Large intestine (tissue), 3 donors: ENCODE measurements around the gene RAB22A. TPM values are rescaled to one million over a fixed set of nuclear protein-coding genes. Genes with fewer than 3 reads are reported as not detected.

Experiments
- DNase-seq, 2 donors: peaks; one replicate each; pipeline versions ENCODE4 v3.0.0 to v3.0.0-alpha.2; 2013
- H3K27ac ChIP-seq: one replicate; pipeline ENCODE4 v1.5.1; 2013; ENCODE audit warnings: low read length
- H3K27me3 ChIP-seq: 2 replicates; pipeline ENCODE4 v1.6.1; 2013; ENCODE audit warnings: low read length; ENCODE audit not compliant: control insufficient read depth, insufficient read depth
- H3K36me3 ChIP-seq: 2 replicates; pipeline ENCODE4 v1.6.1; 2013; ENCODE audit warnings: low read length; ENCODE audit not compliant: control insufficient read depth, insufficient read depth
- H3K4me1 ChIP-seq: one replicate; pipeline ENCODE4 v1.6.1; 2013; ENCODE audit warnings: low read length; ENCODE audit not compliant: control insufficient read depth, insufficient read depth
- H3K4me3 ChIP-seq: one replicate; pipeline ENCODE4 v1.5.1; 2013; ENCODE audit warnings: low read length
- H3K9me3 ChIP-seq: one replicate; pipeline ENCODE4 v1.6.1; 2013; ENCODE audit warnings: mild to moderate bottlenecking, low read depth, low read length, moderate library complexity; ENCODE audit not compliant: control insufficient read depth
- WGBS: methylation state at CpG from one replicate; pipeline ENCODE4 v1.1.5; 2013; ENCODE audit warnings: low lambda C conversion rate; ENCODE audit not compliant: insufficient coverage; 5-methylcytosine and 5-hydroxymethylcytosine counted together
- polyA plus RNA-seq: library from polyadenylated mRNA; unstranded; fragments of 120-200 nt; gene quantifications from one replicate; pipeline ENCODE4 v1.2.1, GENCODE V29; 2013

RAB22A gene
- polyA plus RNA-seq, 1 donor = 18.8 TPM

DNA sequence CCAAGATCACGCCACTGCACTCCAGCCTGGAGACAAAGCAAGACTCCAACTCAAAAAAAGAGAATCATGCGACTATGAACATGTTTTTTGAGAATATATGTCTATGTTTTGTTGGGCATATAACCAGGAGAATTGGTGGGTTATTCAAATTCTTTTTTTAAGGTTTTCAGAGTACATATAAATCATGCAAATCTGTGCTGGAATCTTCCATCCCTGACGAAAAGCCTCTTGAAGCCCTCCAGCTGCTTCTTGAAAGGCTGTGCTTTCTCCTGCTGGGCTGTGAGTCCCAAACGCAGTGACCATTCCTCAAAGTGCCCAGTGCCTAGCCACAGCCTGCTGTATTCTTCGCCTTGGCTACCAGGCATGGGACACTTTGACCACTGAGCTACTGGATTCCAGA is 9.2 kb upstream of the RAB22A start:
- H3K27me3 ChIP-seq = no peaks in the 10 kb centered on the region
- no CpG with 5 or more reads among the region's 5 CpGs for WGBS
- H3K9me3 ChIP-seq = no peaks in the 10 kb centered on the region
- no peak overlapping the region for H3K4me3 ChIP-seq
- no peak overlapping the region for H3K27ac ChIP-seq
- H3K4me1 ChIP-seq = no peaks in the 10 kb centered on the region
- H3K36me3 ChIP-seq = peaks cover 3% of the 10 kb centered on the region
- no peak for DNase-seq

GRCh38 chr20:58303547-58303946 is 6.0 kb upstream of the RAB22A start:
- no peak overlapping the region for H3K27ac ChIP-seq
- no peak overlapping the region for H3K4me3 ChIP-seq
- no peaks in the 10 kb centered on the region for H3K27me3 ChIP-seq
- no CpG with 5 or more reads among the region's 1 CpG for WGBS
- no peak for DNase-seq
- H3K4me1 ChIP-seq = no peaks in the 10 kb centered on the region
- no peaks in the 10 kb centered on the region for H3K9me3 ChIP-seq
- H3K36me3 ChIP-seq = peaks cover 3% of the 10 kb centered on the region

DNA sequence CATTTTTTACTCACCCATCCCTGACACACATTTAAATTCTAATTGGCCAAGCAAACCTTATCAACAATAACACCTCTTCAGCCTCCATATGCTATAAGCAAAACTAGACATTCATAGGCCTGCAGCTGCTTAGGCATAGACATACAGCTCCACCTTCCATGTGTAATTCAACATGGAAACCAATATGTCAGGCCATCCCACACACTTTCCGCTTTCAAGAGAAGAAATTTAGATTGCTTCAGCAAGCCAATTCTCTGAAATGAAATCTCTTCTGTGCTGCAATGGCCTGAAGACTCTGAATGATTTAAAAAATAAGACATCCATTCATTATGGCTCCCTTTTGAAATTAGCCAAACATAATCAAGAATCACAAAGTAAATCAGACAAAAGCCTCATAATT is 4.5 kb upstream of the RAB22A start:
- WGBS = 100% methylated on average over 1 of the region's 1 CpG
- no peak overlapping the region for H3K27ac ChIP-seq
- H3K4me3 ChIP-seq = no peak overlapping the region
- H3K9me3 ChIP-seq = no peaks in the 10 kb centered on the region
- H3K36me3 ChIP-seq = peaks cover 3% of the 10 kb centered on the region
- H3K4me1 ChIP-seq = no peaks in the 10 kb centered on the region
- no peaks in the 10 kb centered on the region for H3K27me3 ChIP-seq
- DNase-seq = no peak

- Histone ChIP-seq H3K4me3 (no peak overlapping the region), H3K27ac (no peak overlapping the region), H3K4me1 (peaks cover 3% of the 10 kb centered on the region), H3K9me3 (no peaks in the 10 kb centered on the region), H3K36me3 (peaks cover under 1% of the 10 kb centered on the region), H3K27me3 (no peaks in the 10 kb centered on the region)
- WGBS = no CpG with 5 or more reads among the region's 11 CpGs
- no peak for DNase-seq
Measured at GRCh38 chr20:58306421-58307261, 2.9 kb upstream of the RAB22A start.

DNA sequence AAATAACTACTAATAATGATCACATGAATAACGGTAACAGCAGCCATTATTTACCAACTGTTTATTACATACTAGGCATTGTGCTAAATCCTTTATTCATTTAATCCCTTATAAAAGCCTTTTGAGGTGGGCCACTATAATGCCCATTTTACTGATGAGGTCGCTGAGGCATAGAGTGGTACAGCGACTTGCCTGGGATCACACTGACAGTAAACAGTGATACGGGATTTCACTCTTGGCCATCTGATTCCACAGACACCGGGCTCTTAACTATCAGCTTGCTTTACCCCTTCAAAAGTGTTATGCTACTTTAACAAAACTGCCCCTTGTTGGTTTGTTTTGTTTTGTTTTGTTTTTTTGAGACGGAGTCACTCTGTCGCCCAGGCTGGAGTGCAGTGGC is 2.2 kb upstream of the RAB22A start:
- Histone ChIP-seq H3K36me3 (peaks cover 5% of the 10 kb centered on the region), H3K4me3 (no peak overlapping the region), H3K27ac (no peak overlapping the region), H3K27me3 (no peaks in the 10 kb centered on the region), H3K4me1 (peaks cover 3% of the 10 kb centered on the region), H3K9me3 (no peaks in the 10 kb centered on the region)
- WGBS = 80% methylated on average over 1 of the region's 7 CpGs
- no peak for DNase-seq

GRCh38 chr20:58308290-58308679 is 1.2 kb upstream of the RAB22A start:
- Histone ChIP-seq H3K27me3 (no peaks in the 10 kb centered on the region), H3K4me3 (peak overlapping the region; percentile 90), H3K9me3 (no peaks in the 10 kb centered on the region), H3K4me1 (peaks cover 3% of the 10 kb centered on the region), H3K27ac (no peak overlapping the region), H3K36me3 (peaks cover 12% of the 10 kb centered on the region)
- WGBS = no CpG with 5 or more reads among the region's 9 CpGs
- DNase-seq = no peak

GRCh38 chr20:58308680-58309527 is 611 bp upstream of the RAB22A start:
- H3K4me1 ChIP-seq = peaks cover 3% of the 10 kb centered on the region

GRCh38 chr20:58310291-58310782 is 822 bp downstream of the RAB22A start:
- Histone ChIP-seq H3K4me3 (peak overlapping the region; percentile 81), H3K27me3 (no peaks in the 10 kb centered on the region), H3K9me3 (no peaks in the 10 kb centered on the region), H3K27ac (peak overlapping the region; percentile 66), H3K4me1 (peaks cover 3% of the 10 kb centered on the region), H3K36me3 (peaks cover 28% of the 10 kb centered on the region)
- no CpG with 5 or more reads among the region's 1 CpG for WGBS
- peak; percentile 17 to 61 for DNase-seq

More at GRCh38 chr20:58308680-58309527, 611 bp upstream of the RAB22A start:
- Histone ChIP-seq H3K9me3 (no peaks in the 10 kb centered on the region), H3K36me3 (peaks cover 18% of the 10 kb centered on the region), H3K4me3 (peak overlapping the region; percentile 90), H3K27ac (peak overlapping the region; percentile 23), H3K27me3 (no peaks in the 10 kb centered on the region)
- WGBS = no CpG with 5 or more reads among the region's 41 CpGs
- DNase-seq = peak; percentile 32 to 61

DNA sequence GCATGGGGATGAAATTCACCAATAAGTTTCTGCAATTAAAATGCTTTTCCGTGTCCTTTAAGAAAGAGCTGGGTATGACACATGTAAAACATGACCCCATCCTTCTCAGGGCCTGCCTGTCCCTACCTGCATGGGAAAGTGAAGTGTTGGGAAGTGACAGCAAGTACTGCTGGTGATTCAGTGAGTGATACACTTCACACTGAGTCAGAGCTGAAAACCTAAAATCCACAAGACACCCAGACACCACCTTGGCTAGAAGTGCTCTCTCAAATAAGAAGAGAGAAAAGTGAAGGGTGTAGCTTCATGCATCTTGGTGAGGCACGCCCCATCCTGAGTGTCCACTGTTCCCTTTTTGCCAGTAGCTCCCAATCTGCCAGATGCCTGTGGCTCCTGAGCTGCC is 3.3 kb downstream of the RAB22A start:
- Histone ChIP-seq H3K4me3 (no peak overlapping the region), H3K36me3 (peaks cover 50% of the 10 kb centered on the region), H3K4me1 (peaks cover 3% of the 10 kb centered on the region), H3K9me3 (no peaks in the 10 kb centered on the region), H3K27me3 (no peaks in the 10 kb centered on the region), H3K27ac (no peak overlapping the region)
- no peak for DNase-seq
- WGBS = no CpG with 5 or more reads among the region's 2 CpGs

GRCh38 chr20:58313396-58313795 is 3.9 kb downstream of the RAB22A start:
- H3K27ac ChIP-seq = no peak overlapping the region
- peaks cover 51% of the 10 kb centered on the region for H3K36me3 ChIP-seq
- no peak for DNase-seq
- no peaks in the 10 kb centered on the region for H3K9me3 ChIP-seq
- no CpG with 5 or more reads among the region's 4 CpGs for WGBS
- H3K4me3 ChIP-seq = no peak overlapping the region
- peaks cover 3% of the 10 kb centered on the region for H3K4me1 ChIP-seq
- H3K27me3 ChIP-seq = no peaks in the 10 kb centered on the region
